Measurements from ENCODE around the gene PPFIA1. TPM values are rescaled to one million over a fixed set of nuclear protein-coding genes. Genes with fewer than 3 reads are reported as not detected.

The PPFIA1 gene
- total and polyA plus RNA-seq, 10 of the 15 experiments (the other 5 are each of a cell fraction or from before 2014, with no cell fraction given) = 5.2 to 26.2 (median 15.8) TPM

DNA sequence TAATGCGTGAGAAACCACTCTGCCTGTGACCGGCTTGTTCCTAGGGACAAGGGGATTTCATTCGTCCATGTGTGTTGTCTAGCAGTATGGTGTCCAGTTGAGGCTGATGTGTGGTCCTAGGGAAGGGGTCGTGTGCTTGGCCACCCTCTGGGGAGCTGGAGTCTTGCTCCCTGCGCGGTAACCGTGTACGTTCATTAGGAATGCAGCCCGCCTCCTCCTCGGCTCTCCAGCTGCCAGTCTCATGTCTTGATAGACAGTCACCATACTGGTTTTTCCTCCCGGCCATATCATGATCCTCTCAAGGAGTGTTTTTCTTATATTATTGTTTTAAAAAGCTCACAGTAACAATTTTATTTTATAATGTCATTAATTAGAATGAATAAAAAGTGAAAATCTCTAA is 133.8 kb downstream of the PPFIA1 start (continued):
- no peak for TF ChIP-seq PAX5 (IDR thresholded peaks at IDR 0.05; ENCODE audit: borderline replicate concordance, low read depth, low read length)
- TF ChIP-seq CREB1 (IDR thresholded peaks at IDR 0.05; ENCODE audit: low read depth) = no peak
- no peak for TF ChIP-seq EP300 (IDR thresholded peaks at IDR 0.05; ENCODE audit: borderline replicate concordance in 1 of 2, control insufficient read depth in 1 of 2, low read depth in 2 of 2, low read length in 2 of 2)
- TF ChIP-seq PKNOX1 (IDR thresholded peaks at IDR 0.05) = no peak
- TF ChIP-seq, protein P1, sequence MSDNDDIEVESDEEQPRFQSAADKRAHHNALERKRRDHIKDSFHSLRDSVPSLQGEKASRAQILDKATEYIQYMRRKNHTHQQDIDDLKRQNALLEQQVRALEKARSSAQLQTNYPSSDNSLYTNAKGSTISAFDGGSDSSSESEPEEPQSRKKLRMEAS (IDR thresholded peaks at IDR 0.05; ENCODE audit: low read depth, low read length) = no peak
- no peak for TF ChIP-seq BACH1 (IDR thresholded peaks at IDR 0.05; ENCODE audit: borderline replicate concordance)
- no peak for TF ChIP-seq ZSCAN29 (IDR thresholded peaks at IDR 0.05)
- TF ChIP-seq CREM (IDR thresholded peaks at IDR 0.05; ENCODE audit: low read depth) = no peak
- TF ChIP-seq JUNB (IDR thresholded peaks at IDR 0.05) = no peak
- no peak for TF ChIP-seq IKZF2 (IDR thresholded peaks at IDR 0.05)

- ChIA-PET RAD21 (ENCODE audit: unreplicated experiment) (no interaction called here), SMC1A (ENCODE audit: uncharacterized antibody, unreplicated experiment) (no interaction called here), CTCF (no interaction called here), POLR2A (no interaction called here)
- H3K4me2 ChIP-seq (ENCODE audit: control insufficient read depth, insufficient read depth) = no peak overlapping the region
- H3K9me3 ChIP-seq (replicated peaks; ENCODE audit: control insufficient read depth, insufficient read depth, low read length) = no peaks in the 10 kb centered on the region; the same call in 2 of the 3 replicates
- no peaks in the 10 kb centered on the region for H4K20me1 ChIP-seq (ENCODE audit: control insufficient read depth, insufficient read depth)
- DNase-seq (ENCODE audit: low read depth, low spot score) = no peak
- H3K79me2 ChIP-seq (ENCODE audit: control insufficient read depth, insufficient read depth, low read length) = no peaks in the 10 kb centered on the region
- H3K36me3 ChIP-seq (ENCODE audit: control insufficient read depth in 2 of 2, insufficient read depth in 2 of 2, low read length in 1 of 2) = no peaks in the 10 kb centered on the region
- no peak overlapping the region for H3K27ac ChIP-seq (ENCODE audit: control insufficient read depth, insufficient read depth)
- H3K9ac ChIP-seq (ENCODE audit: control insufficient read depth, insufficient read depth, low read length) = no peak overlapping the region
- intact Hi-C loops (cut with micrococcal nuclease; ENCODE audit: unreplicated experiment) (no loop called here), in situ Hi-C loops (cut with MboI) (no loop called here)
- no peaks in the 10 kb centered on the region for H3K4me1 ChIP-seq (ENCODE audit: control insufficient read depth, insufficient read depth, low read length)
- 85% methylated on average over 20 of the region's 20 CpGs for WGBS (ENCODE audit: insufficient coverage, insufficient replicate concordance, low lambda C conversion rate, missing lambda C conversion rate)
- no peak overlapping the region for H3K4me3 ChIP-seq
- no TSS peak for BruUV-seq (replicated peaks)
- FAIRE-seq = no peak
- H3K27me3 ChIP-seq (replicated peaks in 1 of 2; ENCODE audit: control insufficient read depth in 2 of 2, insufficient read depth in 2 of 2, low read length in 1 of 2) = no peaks in the 10 kb centered on the region; a peak in 2 of 4 replicates
- no peak overlapping the region for H2AFZ ChIP-seq (ENCODE audit: control insufficient read depth, low read depth, low read length)
- ATAC-seq = no peak
- TF ChIP-seq, protein P2, sequence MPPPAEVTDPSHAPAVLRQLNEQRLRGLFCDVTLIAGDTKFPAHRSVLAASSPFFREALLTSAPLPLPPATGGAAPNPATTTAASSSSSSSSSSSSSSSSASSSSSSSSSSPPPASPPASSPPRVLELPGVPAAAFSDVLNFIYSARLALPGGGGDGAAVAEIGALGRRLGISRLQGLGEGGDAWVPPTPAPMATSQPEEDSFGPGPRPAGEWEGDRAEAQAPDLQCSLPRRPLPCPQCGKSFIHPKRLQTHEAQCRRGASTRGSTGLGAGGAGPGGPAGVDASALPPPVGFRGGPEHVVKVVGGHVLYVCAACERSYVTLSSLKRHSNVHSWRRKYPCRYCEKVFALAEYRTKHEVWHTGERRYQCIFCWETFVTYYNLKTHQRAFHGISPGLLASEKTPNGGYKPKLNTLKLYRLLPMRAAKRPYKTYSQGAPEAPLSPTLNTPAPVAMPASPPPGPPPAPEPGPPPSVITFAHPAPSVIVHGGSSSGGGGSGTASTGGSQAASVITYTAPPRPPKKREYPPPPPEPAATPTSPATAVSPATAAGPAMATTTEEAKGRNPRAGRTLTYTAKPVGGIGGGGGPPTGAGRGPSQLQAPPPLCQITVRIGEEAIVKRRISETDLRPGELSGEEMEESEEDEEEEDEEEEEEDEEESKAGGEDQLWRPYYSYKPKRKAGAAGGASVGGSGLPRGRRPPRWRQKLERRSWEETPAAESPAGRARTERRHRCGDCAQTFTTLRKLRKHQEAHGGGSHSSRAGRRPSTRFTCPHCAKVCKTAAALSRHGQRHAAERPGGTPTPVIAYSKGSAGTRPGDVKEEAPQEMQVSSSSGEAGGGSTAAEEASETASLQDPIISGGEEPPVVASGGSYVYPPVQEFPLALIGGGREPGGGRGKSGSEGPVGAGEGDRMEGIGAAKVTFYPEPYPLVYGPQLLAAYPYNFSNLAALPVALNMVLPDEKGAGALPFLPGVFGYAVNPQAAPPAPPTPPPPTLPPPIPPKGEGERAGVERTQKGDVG (CRISPR knock-in tag; IDR thresholded peaks at IDR 0.05) = no peak
- no peak for TF ChIP-seq ZNF24 (IDR thresholded peaks at IDR 0.05)
- TF ChIP-seq CREM (IDR thresholded peaks at IDR 0.05; ENCODE audit: low read depth) = no peak
- TF ChIP-seq SREBF2 (IDR thresholded peaks at IDR 0.05; ENCODE audit: low read length) = no peak
- no peak for TF ChIP-seq EP300 (IDR thresholded peaks at IDR 0.05; ENCODE audit: borderline replicate concordance in 1 of 2, control insufficient read depth in 1 of 2, low read depth in 2 of 2, low read length in 2 of 2)
- TF ChIP-seq PBX3 (IDR thresholded peaks at IDR 0.05; ENCODE audit: insufficient replicate concordance, low read depth, low read length) = no peak
- TF ChIP-seq PKNOX1 (IDR thresholded peaks at IDR 0.05) = no peak
- TF ChIP-seq ZZZ3 (IDR thresholded peaks at IDR 0.05; ENCODE audit: control insufficient read depth, insufficient read length, low read depth) = no peak
- TF ChIP-seq DPF2 (IDR thresholded peaks at IDR 0.05) = no peak
Observed at GRCh38 chr11:70405679-70406395, 135.3 kb downstream of the PPFIA1 start.

Measured in GM12878 (cell line).